K562 (cell line): ENCODE data around the gene MPRIP. TPM values are rescaled to one million over a fixed set of nuclear protein-coding genes. Genes with fewer than 3 reads are reported as not detected.

Experiments
- BCOR ChIP-seq: fragments of 450-650 bp; IDR thresholded peaks from 2 replicates; pipeline ENCODE4 v1.6.1; 2016
- EHMT2 ChIP-seq: fragments of 450-650 bp; IDR thresholded peaks from 2 replicates; pipeline ENCODE4 v1.6.1; 2018; ENCODE audit warnings: antibody characterized with exemption
- EP300 ChIP-seq: IDR thresholded peaks from 2 replicates; pipeline ENCODE4 v1.6.1; 2012; ENCODE audit warnings: low read length, improper control_type of control experiment
- HEY1 ChIP-seq: fragments of 250-450 bp; sonication (Bioruptor Pico); IDR thresholded peaks from 2 replicates; pipeline ENCODE4 v1.5.0; 2020; ENCODE audit warnings: mild to moderate bottlenecking, moderate library complexity, borderline replicate concordance
- KDM1A ChIP-seq, 2 experiments: fragments of 450-650 bp; IDR thresholded peaks; 2 replicates each; pipeline ENCODE4 v1.6.1; 2016; ENCODE audit warnings: mild to moderate bottlenecking in 2 of 2
- MBD2 ChIP-seq: sonication (generic); IDR thresholded peaks from 2 replicates; pipeline ENCODE4 v1.6.1; 2016; ENCODE audit warnings: low read depth, borderline replicate concordance
- MTA3 ChIP-seq: fragments of 450-650 bp; formaldehyde crosslinking; IDR thresholded peaks from 2 replicates; pipeline ENCODE4 v1.6.1; 2017; ENCODE audit warnings: mild to moderate bottlenecking, borderline replicate concordance
- TAL1 ChIP-seq: fragments of 450-650 bp; IDR thresholded peaks from 2 replicates; pipeline ENCODE4 v1.6.1; 2016; ENCODE audit warnings: mild to moderate bottlenecking
- ZC3H4 ChIP-seq: sonication (generic); formaldehyde crosslinking; IDR thresholded peaks from 2 replicates; pipeline ENCODE4 v1.9.0; 2021; ENCODE audit warnings: missing genetic modification reagents, borderline replicate concordance
- ZNF717 ChIP-seq: fragments of 250-450 bp; sonication (Bioruptor Pico); IDR thresholded peaks from 2 replicates; pipeline ENCODE4 v1.5.0; 2021
- ZNF75A ChIP-seq: fragments of 450-650 bp; formaldehyde crosslinking; IDR thresholded peaks from 2 replicates; pipeline ENCODE4 v1.4.0; 2020; ENCODE audit warnings: mild to moderate bottlenecking
- ZNF830 ChIP-seq: fragments of 250-450 bp; sonication (Bioruptor Pico); IDR thresholded peaks from 2 replicates; pipeline ENCODE4 v1.5.0; 2021; ENCODE audit warnings: mild to moderate bottlenecking
- polyA plus RNA-seq, 8 experiments: library from polyadenylated mRNA; depleted of rRNA in 4 of 8; stranded (reverse) in 5 of 8; unstranded in 3 of 8; fragments of >200 nt; fragmentation: Nextera tagmentation in 2 of 8; fragmentation: Illumina TruSeq in 1 of 8; extraction: Ambion mirVana in 2 of 8; extraction: Trizol in 1 of 8; gene quantifications; 2 replicates each; pipeline versions ENCODE4 v1.2.1 to v1.2.3, GENCODE V29; 2011 to 2014; ENCODE audit warnings: inconsistent platforms in 1 of 8, missing spikeins in 1 of 8
- total RNA-seq, 7 experiments: library from RNA; depleted of rRNA in 6 of 7; stranded (reverse); fragments of >200 nt in 6 of 7; fragmentation: Illumina TruSeq in 2 of 7; extraction: Trizol in 2 of 7; gene quantifications; 2 replicates each; pipeline versions ENCODE4 v1.2.1 to v1.2.3, GENCODE V29; 2011 to 2021; ENCODE audit warnings: low replicate concordance in 1 of 7
- TF ChIP-seq, protein P1 (sequence below), 2 experiments: fragments of 450-650 bp; IDR thresholded peaks; 2 replicates each; pipeline ENCODE4 v1.6.1; 2016; ENCODE audit warnings: mild to moderate bottlenecking in 2 of 2, borderline replicate concordance in 1 of 2, low read depth in 1 of 2, moderate library complexity in 1 of 2
- TF ChIP-seq, protein P2 (sequence below): fragments of 450-650 bp; IDR thresholded peaks from 2 replicates; pipeline ENCODE4 v1.6.1; 2016; ENCODE audit warnings: missing biosample characterization, missing genetic modification characterization
- TF ChIP-seq, protein P3 (sequence below): fragments of 250-450 bp; sonication (Bioruptor Pico); IDR thresholded peaks from 2 replicates; pipeline ENCODE4 v1.4.0; 2020; ENCODE audit warnings: borderline replicate concordance
- TF ChIP-seq, protein P4 (sequence below): fragments of 200-400 bp; formaldehyde crosslinking; IDR thresholded peaks from 2 replicates; pipeline ENCODE4 v1.6.1; 2017; ENCODE audit warnings: mild to moderate bottlenecking, low read depth, low read length, moderate library complexity

The MPRIP gene
- total and polyA plus RNA-seq, 9 of the 15 experiments (the other 6 are each of a cell fraction or from before 2014, with no cell fraction given): 10.0 to 72.6 (median 30.1) TPM

- TF ChIP-seq, protein P1, sequence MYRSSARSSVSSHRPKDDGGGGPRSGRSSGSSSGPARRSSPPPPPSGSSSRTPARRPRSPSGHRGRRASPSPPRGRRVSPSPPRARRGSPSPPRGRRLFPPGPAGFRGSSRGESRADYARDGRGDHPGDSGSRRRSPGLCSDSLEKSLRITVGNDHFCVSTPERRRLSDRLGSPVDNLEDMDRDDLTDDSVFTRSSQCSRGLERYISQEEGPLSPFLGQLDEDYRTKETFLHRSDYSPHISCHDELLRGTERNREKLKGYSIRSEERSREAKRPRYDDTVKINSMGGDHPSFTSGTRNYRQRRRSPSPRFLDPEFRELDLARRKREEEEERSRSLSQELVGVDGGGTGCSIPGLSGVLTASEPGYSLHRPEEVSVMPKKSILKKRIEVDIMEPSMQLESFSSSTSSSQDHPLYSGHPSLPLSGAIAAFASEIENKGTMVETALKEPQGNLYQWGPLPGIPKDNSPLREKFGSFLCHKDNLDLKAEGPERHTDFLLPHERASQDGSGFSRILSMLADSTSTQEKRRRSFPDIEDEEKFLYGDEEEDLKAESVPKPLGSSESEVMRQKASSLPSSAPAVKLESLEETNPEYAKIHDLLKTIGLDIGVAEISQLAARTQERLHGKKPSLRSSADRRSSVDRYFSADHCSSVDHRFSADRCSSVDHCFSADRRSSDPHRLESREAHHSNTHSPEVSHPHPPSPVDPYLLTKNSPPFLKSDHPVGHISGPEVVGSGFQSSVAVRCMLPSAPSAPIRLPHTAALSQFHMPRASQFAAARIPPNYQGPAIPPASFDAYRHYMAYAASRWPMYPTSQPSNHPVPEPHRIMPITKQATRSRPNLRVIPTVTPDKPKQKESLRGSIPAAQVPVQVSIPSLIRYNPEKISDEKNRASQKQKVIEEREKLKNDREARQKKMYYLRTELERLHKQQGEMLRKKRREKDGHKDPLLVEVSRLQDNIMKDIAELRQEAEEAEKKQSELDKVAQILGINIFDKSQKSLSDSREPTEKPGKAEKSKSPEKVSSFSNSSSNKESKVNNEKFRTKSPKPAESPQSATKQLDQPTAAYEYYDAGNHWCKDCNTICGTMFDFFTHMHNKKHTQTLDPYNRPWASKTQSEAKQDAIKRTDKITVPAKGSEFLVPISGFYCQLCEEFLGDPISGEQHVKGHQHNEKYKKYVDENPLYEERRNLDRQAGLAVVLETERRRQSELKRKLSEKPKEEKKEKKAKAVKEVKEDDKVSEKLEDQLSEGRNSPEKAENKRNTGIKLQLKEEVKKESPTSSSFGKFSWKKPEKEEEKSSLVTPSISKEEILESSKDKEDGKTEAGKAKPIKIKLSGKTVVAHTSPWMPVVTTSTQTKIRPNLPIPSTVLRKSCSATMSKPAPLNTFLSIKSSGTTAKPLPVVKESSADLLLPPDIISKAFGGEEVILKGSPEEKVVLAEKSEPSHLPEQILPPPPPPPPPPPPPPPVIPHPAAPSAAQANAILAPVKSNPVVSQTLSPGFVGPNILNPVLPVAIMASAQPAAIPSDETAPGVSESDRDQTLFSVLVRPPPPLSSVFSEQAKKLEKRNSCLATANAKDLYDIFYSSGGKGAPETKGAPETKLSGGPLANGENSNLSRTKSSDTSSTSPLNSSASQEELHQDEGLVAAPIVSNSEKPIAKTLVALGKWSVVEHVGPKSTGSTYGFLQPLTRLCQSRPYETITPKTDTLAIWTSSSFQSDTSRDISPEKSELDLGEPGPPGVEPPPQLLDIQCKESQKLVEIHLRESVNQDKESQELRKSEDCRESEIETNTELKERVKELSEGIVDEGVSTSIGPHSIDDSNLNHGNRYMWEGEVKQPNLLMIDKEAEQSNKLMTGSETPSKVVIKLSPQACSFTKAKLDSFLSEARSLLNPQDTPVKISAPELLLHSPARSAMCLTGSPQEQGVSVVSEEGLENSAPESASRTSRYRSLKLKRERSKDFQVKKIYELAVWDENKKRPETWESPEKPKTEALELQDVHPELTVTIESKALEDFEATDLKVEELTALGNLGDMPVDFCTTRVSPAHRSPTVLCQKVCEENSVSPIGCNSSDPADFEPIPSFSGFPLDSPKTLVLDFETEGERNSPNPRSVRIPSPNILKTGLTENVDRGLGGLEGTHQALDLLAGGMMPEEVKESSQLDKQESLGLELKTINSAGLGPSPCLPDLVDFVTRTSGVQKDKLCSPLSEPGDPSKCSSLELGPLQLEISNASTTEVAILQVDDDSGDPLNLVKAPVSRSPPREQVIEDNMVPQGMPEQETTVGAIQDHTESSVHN (IDR thresholded peaks at IDR 0.05; ENCODE audit: borderline replicate concordance in 1 of 2, low read depth in 1 of 2): no peak; a peak in 1 of 4 replicates
- TF ChIP-seq, protein P2, sequence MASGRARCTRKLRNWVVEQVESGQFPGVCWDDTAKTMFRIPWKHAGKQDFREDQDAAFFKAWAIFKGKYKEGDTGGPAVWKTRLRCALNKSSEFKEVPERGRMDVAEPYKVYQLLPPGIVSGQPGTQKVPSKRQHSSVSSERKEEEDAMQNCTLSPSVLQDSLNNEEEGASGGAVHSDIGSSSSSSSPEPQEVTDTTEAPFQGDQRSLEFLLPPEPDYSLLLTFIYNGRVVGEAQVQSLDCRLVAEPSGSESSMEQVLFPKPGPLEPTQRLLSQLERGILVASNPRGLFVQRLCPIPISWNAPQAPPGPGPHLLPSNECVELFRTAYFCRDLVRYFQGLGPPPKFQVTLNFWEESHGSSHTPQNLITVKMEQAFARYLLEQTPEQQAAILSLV (tag): no peak
- TF ChIP-seq EP300: no peak; the same call in 1 of the 2 replicates
- no peak for TF ChIP-seq HEY1 (CRISPR knock-in tag)
- TF ChIP-seq ZC3H4 (CRISPR knock-in tag): no peak
- TF ChIP-seq, protein P3, sequence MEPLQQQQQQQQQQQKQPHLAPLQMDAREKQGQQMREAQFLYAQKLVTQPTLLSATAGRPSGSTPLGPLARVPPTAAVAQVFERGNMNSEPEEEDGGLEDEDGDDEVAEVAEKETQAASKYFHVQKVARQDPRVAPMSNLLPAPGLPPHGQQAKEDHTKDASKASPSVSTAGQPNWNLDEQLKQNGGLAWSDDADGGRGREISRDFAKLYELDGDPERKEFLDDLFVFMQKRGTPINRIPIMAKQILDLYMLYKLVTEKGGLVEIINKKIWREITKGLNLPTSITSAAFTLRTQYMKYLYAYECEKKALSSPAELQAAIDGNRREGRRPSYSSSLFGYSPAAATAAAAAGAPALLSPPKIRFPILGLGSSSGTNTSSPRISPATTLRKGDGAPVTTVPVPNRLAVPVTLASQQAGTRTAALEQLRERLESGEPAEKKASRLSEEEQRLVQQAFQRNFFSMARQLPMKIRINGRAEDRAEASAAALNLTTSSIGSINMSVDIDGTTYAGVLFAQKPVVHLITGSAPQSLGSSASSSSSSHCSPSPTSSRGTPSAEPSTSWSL (CRISPR knock-in tag): no peak
- TF ChIP-seq, protein P4, sequence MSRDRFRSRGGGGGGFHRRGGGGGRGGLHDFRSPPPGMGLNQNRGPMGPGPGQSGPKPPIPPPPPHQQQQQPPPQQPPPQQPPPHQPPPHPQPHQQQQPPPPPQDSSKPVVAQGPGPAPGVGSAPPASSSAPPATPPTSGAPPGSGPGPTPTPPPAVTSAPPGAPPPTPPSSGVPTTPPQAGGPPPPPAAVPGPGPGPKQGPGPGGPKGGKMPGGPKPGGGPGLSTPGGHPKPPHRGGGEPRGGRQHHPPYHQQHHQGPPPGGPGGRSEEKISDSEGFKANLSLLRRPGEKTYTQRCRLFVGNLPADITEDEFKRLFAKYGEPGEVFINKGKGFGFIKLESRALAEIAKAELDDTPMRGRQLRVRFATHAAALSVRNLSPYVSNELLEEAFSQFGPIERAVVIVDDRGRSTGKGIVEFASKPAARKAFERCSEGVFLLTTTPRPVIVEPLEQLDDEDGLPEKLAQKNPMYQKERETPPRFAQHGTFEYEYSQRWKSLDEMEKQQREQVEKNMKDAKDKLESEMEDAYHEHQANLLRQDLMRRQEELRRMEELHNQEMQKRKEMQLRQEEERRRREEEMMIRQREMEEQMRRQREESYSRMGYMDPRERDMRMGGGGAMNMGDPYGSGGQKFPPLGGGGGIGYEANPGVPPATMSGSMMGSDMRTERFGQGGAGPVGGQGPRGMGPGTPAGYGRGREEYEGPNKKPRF: no peak
- TF ChIP-seq BCOR: no peak
- peak; percentile 25 for TF ChIP-seq MTA3
- no peak for TF ChIP-seq KDM1A (IDR thresholded peaks at IDR 0.05)
- TF ChIP-seq EHMT2: no peak
- no peak for TF ChIP-seq ZNF717 (CRISPR knock-in tag)
- TF ChIP-seq MBD2: peak; percentile 95
- no peak for TF ChIP-seq ZNF75A (CRISPR knock-in tag)
- no peak for TF ChIP-seq TAL1
- no peak for TF ChIP-seq ZNF830
Measured at GRCh38 chr17:17237026-17237799, 195.0 kb downstream of the MPRIP start, which contains the start of gene FLCN (continued).
